GM18907 (cell line): Measurements from ENCODE around the gene ARL6IP6.
A peak's percentile ranks its signal among the peaks of the same experiment; 100 is the strongest.

Source experiments
- ATAC-seq: cut with Tn5 transposase; IDR thresholded peaks from one replicate; pipeline ENCODE4 v1.9.1; 2021; ENCODE audit warnings: mild to moderate bottlenecking, moderate library complexity; ENCODE audit not compliant: unreplicated experiment

The ARL6IP6 gene

GRCh38 chr2:152718076-152718908 is at the start of gene ARL6IP6:
Gene ARL6IP6, plus strand, starts transcription at chr2:152718620. Its CDS starts 5 bp downstream, at chr2:152718625.
- ATAC-seq, result peak; percentile 79

GRCh38 chr2:152674334-152674733 is 44.1 kb upstream of the ARL6IP6 start:
- no peak for ATAC-seq

GRCh38 chr2:152676461-152676860 is 42.0 kb upstream of the ARL6IP6 start:
- no peak for ATAC-seq

- no peak for ATAC-seq
These were observed 39.6 kb upstream of the ARL6IP6 start for GRCh38 chr2:152678808-152679207.

- no peak for ATAC-seq
These were observed 35.8 kb upstream of the ARL6IP6 start for GRCh38 chr2:152682663-152683062.

GRCh38 chr2:152683400-152683799 is 35.0 kb upstream of the ARL6IP6 start:
- ATAC-seq, result no peak

- ATAC-seq, result no peak
These were observed 32.1 kb upstream of the ARL6IP6 start for GRCh38 chr2:152686321-152686720.

- ATAC-seq, result peak; percentile 92
These were observed 25.4 kb upstream of the ARL6IP6 start for GRCh38 chr2:152693033-152693432.

GRCh38 chr2:152694161-152694661 is 24.2 kb upstream of the ARL6IP6 start:
- peak; percentile 61 for ATAC-seq

- no peak for ATAC-seq
These were observed 22.7 kb upstream of the ARL6IP6 start for GRCh38 chr2:152695763-152696162.

- no peak for ATAC-seq
These were observed 21.9 kb upstream of the ARL6IP6 start for GRCh38 chr2:152696476-152696875.

GRCh38 chr2:152701198-152701597 is 17.2 kb upstream of the ARL6IP6 start:
- ATAC-seq, result no peak

- no peak for ATAC-seq
These were observed 11.9 kb upstream of the ARL6IP6 start for GRCh38 chr2:152706477-152707021.

- ATAC-seq, result no peak
These were observed 9.7 kb upstream of the ARL6IP6 start for GRCh38 chr2:152708742-152709141.

- no peak for ATAC-seq
These were observed 7.7 kb upstream of the ARL6IP6 start for GRCh38 chr2:152710713-152711112.

- no peak for ATAC-seq
These were observed 3.3 kb upstream of the ARL6IP6 start for GRCh38 chr2:152715112-152715511.

GRCh38 chr2:152715854-152716428 is 2.5 kb upstream of the ARL6IP6 start:
- no peak for ATAC-seq

- ATAC-seq, result peak; percentile 1
These were observed 1.6 kb upstream of the ARL6IP6 start for GRCh38 chr2:152716805-152717227.

- peak; percentile 75 for ATAC-seq
These were observed 968 bp upstream of the ARL6IP6 start, which contains the start of gene PRPF40A for GRCh38 chr2:152717228-152718075. Gene PRPF40A, minus strand, starts transcription at chr2:152717461. Its CDS starts 22 bp downstream, at chr2:152717439.

GRCh38 chr2:152718909-152719645 is 657 bp downstream of the ARL6IP6 start:
- ATAC-seq, result peak; percentile 43
